ENCODE measurements around the gene IPO5.
"Not testable (repeated sequence)": the region's sequence is repeated elsewhere in the genome, so short reads cannot be mapped to it uniquely, and the experiment has no call there.

IPO5 gene

GRCh38 chr13:97953376-97953970 is at the start of gene IPO5:
Gene IPO5, plus strand, starts transcription at chr13:97953675. Its CDS starts 23,022 bp downstream, at chr13:97976697.
- no peak for DNase-seq

- no peak for DNase-seq
Observed at GRCh38 chr13:97904059-97904458, 49.4 kb upstream of the IPO5 start.

- DNase-seq: no peak
Observed at GRCh38 chr13:97905517-97905916, 48.0 kb upstream of the IPO5 start.

- DNase-seq: peak; percentile 49
Observed at GRCh38 chr13:97911311-97912138, 42.0 kb upstream of the IPO5 start.

GRCh38 chr13:97912139-97912535 is 41.3 kb upstream of the IPO5 start:
- no peak for DNase-seq

GRCh38 chr13:97913206-97913605 is 40.3 kb upstream of the IPO5 start:
- DNase-seq: no peak

- no peak for DNase-seq
Observed at GRCh38 chr13:97914540-97914939, 38.9 kb upstream of the IPO5 start.

GRCh38 chr13:97921176-97921816 is 32.2 kb upstream of the IPO5 start:
- DNase-seq: no peak

- no peak for DNase-seq
Observed at GRCh38 chr13:97928301-97928700, 25.2 kb upstream of the IPO5 start.

GRCh38 chr13:97932036-97932435 is 21.4 kb upstream of the IPO5 start:
- no peak for DNase-seq

- no peak for DNase-seq
Observed at GRCh38 chr13:97932647-97933046, 20.8 kb upstream of the IPO5 start.

- no peak for DNase-seq
Observed at GRCh38 chr13:97933776-97934175, 19.7 kb upstream of the IPO5 start.

GRCh38 chr13:97934590-97934989 is 18.9 kb upstream of the IPO5 start:
- no peak for DNase-seq

- no peak for DNase-seq
Observed at GRCh38 chr13:97935071-97935470, 18.4 kb upstream of the IPO5 start.

- no peak for DNase-seq
Observed at GRCh38 chr13:97936036-97936435, 17.4 kb upstream of the IPO5 start.

GRCh38 chr13:97938706-97939475 is 14.6 kb upstream of the IPO5 start:
- no peak for DNase-seq

- DNase-seq: no peak
Observed at GRCh38 chr13:97944396-97945029, 9.0 kb upstream of the IPO5 start.

- no peak for DNase-seq
Observed at GRCh38 chr13:97945342-97945741, 8.1 kb upstream of the IPO5 start.

GRCh38 chr13:97945792-97946419 is 7.6 kb upstream of the IPO5 start:
- DNase-seq: no peak

GRCh38 chr13:97946951-97947588 is 6.4 kb upstream of the IPO5 start:
- DNase-seq: no peak

- no peak for DNase-seq
Observed at GRCh38 chr13:97948041-97948440, 5.4 kb upstream of the IPO5 start.

GRCh38 chr13:97949316-97949715 is 4.2 kb upstream of the IPO5 start:
- DNase-seq: not testable (repeated sequence)
